Stimulated activated CD4-positive, alpha-beta T cell treated with anti-CD3 and anti-CD28 coated beads, Interleukin-15, amount 100 ng/mL, for 1 hour (primary cell): ENCODE data around the gene HUNK.
"Not testable (repeated sequence)": the region's sequence is repeated elsewhere in the genome, so short reads cannot be mapped to it uniquely, and the experiment has no call there.

ENCODE experiments used
- DNase-seq, 2 donors: peaks; one replicate each; pipeline ENCODE4 v3.0.0-alpha.2; 2020; ENCODE audit warnings: low read depth in 1 of 2, low spot score in 1 of 2

HUNK gene

DNA sequence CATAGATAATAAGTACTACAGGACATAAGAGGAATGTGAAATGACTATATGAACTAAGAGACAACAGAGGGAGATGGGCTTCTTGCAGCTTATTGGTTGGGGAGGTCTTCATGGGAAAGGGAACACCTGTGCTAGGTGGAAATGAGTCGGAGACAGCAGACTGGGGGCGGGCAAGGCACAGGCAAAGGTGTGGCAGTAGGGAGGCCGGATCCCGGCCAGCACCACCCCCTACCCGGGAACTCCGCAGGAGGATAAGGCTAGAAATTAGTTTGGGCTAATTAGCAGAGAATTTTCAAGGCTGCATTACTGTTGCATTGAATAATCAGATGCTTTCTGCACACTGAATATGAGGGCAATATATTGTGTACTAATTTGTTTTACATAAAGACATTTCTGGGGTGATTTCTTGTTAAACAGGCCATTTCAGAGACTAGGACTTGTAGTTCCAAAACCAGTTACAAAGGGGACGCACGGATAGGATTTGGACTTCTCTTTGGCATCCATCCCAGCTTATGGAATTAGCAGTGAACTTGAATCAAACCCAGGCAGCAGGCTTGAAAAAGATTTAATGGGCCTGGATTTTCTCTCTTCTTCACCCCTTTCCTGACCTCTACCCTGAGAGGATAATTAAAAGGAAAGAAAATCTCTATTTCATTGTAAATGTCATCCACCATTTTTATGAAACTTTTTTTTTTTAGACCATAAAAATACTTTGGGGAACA lies 2.2 kb upstream of the HUNK start:
- no peak for DNase-seq

DNA sequence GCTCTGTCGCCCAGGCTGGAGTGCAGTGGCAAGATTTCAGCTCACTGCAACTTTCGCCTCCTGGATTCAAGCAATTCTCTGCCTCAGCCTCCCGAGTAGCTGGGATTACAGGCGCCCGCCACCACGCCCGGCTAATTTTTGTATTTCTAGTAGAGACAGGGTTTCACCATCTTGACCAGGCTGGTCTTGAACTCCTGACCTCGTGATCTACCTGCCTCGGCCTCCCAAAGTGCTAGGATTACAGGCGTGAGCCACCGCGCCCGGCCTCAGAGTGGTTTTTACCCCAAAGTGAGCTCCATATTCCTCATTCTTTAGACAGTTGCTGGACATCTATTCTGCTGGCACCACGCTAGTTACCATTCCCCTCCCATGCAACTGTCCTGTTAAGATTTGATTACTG lies 1.4 kb upstream of the HUNK start:
- not testable (repeated sequence) for DNase-seq

DNA sequence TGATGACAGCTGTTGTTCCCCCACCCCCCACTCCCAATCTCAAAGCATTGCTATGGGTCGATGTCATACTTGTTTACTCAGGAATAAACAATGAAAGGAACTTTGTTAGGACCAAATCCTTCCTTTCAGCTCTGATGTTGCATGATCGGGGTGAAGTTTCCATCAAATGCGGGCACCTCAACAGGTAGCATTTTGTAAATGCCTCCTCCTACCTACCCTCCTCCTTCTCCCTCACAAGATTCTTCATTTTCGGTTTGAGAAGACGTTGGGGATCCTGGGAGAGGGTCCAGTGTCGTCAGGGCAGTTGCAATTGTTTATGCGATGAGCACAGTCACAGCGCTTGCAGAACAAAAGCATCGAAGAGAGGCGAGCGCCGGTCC lies 758 bp upstream of the HUNK start:
- no peak for DNase-seq

DNA sequence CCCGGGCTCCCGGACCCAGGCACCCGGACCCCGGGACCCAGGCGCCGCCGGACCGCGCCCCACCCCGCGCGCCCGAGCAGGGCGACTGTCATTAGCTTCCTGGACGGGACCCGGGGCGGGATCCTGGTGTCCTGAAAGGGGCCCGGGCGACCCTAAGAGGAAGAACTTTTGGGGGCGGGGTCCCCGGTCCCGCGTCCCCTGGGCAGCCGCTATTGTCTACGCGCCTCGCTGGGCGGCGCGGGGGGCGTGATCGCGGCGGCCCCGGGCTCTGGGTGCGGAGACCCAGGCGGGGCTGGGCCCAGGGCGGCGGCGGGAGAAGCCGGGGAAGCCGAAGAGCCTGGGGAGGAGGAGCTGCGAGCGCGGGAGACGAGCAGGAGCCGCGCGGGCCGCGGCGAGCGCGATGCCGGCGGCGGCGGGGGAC lies 465 bp downstream of the HUNK start:
- no peak for DNase-seq

DNA sequence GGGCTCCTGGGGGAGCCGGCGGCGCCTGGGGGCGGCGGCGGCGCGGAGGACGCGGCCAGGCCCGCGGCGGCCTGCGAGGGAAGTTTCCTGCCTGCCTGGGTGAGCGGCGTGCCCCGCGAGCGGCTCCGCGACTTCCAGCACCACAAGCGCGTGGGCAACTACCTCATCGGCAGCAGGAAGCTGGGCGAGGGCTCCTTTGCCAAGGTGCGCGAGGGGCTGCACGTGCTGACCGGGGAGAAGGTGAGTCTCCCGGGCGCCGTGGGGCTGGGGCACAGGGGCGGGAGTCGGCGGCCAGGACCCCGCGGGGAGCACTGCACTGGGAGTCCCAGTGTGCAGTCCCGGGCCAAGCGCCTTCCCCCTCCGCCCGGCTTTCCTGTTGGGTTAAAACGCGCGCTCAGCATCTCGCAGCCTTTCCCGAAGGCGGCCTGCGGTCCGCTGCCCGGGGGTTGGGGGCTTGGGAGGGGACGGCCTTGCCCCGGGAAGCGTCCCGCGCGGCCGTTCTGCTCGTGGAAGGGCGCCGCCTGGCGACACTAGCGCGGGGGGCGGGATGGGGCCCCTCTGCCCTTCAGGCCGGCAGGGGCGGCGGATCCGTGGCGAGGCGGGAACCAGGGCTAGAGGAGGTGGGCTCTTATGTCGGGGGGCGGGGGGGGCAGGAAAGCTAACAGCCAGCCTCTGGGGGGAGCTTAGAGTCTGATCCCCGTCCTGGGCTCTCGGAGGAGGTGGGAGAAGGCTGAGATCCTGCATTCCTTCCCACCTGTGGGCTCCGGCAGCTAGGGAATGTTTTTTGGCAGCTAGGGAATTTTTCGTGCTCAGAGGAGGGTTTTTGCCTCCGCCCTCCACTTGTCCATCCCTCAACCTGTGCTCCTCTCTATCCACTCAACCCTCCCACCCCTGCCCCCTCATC lies 1.1 kb downstream of the HUNK start:
- DNase-seq: peak in 1 of 2 donors; percentile 37

DNA sequence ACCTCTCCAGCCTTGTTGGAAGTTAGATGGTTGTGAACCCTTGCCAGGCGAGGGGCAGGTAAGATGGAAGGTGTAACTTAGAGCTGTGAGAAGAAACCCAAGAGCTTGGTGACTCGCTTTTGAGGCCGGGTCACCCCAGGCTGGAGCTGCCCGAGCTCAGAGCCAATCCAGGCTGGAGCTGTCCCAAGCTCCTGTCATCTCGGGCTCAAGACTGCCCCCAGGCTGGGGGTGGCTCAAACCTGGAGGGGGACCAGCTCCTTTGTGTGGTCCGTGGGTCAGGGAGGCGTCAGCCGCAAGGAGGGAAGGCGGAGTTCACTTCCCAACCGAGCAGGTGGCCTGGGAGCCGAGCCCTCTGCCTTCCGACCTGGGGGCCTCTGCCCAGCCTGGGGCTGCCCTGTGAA lies 2.0 kb downstream of the HUNK start:
- no peak for DNase-seq

DNA sequence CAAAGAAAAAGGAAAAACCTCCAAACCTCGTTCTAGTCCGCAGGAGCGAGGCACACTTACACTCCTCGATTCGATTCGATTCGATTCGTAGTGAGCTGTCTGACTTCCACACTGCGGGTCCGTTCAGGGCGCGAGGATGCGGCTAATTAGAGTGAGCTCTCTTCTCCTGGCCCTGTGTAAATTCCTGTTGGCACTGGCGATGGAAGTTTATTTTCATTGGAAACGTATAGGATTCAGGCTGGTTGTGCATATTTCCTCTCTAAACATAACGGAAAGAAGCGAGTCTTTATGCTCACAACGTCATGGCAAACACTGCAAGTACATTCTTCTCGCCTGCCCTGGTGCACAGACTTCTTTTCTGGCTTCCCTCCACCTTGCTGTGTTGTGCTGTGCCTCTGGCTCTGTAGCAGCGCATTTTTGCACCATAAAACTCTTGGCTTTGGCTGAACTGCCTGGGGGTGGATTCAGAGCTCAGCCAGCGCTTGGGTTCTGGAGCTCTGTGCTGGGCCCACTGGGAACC lies 2.7 kb downstream of the HUNK start:
- DNase-seq: no peak

DNA sequence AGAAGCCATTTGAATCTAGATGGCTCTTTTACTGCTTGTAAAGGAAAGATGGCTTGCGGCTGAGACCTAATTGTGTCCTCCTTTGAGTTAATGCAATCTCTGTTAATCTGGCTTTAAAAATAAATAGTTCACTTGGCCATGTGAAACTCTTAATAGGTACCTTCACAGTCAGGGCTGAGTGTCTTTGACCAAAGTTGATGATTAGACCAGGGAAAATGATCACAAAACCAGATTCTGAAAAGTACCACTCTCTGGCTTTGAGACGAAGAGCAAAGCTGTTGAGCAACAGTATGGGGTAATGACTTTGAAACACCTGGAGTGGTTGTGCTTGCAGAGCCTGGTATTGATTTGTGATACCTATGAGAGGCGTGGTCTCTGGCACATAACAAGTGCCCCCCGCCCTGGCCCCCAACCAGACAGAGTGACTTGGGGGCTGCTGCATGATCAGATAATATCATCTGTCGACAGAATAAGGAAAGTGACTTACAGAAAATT lies 4.7 kb downstream of the HUNK start:
- DNase-seq: no peak

DNA sequence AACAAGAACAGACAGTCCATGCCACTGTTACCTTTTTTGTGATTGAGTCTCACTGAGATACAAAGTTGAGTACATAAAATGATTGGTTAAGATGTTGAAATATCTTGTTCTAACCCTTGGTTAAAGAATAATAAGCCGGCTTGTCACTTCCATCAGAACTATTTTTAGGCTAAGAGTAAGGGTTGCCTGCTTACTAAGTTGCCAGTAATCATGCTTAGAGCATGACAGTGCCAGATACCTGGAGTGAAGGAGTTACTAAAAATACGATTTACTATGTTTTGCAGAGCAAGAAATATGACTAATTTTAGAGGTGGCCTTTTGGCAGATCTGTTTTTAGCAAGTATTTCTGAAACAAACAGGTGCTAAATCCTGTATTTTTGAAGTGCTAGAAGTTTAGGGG lies 6.0 kb downstream of the HUNK start:
- DNase-seq: no peak

DNA sequence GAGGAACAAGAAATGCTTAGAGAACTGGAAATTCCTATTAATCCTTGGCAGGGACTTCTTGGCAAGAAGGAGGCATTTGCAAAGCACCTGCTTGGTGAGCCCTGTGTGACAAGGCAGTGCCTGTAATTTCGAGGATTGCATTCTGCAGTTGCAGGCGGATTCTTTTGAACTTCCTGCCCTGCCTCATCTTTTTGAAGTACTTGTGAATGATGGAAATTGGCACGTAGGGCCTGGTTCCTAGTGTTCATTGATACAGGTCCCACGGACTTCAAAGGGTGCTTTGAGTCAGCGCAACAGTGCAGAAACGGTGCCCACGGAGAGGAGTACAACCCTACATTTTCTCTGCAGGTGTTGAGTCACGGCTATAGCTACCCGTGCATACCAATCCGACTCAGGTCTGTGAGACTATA lies 6.4 kb downstream of the HUNK start:
- DNase-seq: no peak

DNA sequence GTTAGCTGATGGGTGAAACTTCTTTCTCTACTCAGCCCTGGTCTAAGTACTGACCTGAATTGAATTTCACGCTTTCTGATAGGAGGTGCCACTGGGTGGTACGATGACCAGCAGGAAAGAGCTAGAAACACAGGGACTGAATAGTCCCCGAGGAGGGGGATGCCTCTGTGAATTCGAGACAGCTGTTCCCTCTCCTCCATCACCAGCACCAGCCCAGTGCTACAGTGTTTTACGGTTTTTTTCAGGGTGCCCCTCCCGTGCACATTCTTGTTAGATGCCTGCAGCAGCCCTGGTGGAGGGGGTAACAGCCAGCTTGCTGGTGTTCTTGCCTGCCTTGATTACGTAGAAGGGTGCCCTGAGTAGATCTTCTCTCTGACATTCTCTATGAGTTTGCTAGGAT lies 7.1 kb downstream of the HUNK start:
- DNase-seq: no peak

DNA sequence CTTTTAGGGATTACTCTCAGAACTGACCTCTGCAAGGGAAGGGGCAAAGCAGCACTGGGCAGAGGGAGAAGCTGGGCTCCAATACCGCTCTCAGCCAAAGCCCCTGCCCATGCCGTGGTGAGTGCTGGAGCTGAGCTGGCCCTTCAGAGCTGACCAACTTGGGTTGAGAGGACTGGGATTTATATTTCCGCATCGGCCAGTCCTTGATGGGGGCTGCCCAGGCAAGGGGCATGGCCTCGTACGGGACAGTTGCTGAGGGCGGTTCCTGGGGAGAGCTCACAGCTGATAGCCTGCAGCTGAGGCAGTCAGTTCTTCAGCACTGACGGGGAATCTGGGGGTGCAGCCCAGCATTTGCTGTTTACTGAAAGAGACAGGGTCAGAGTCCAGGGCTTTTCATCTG lies 8.0 kb downstream of the HUNK start:
- no peak for DNase-seq

DNA sequence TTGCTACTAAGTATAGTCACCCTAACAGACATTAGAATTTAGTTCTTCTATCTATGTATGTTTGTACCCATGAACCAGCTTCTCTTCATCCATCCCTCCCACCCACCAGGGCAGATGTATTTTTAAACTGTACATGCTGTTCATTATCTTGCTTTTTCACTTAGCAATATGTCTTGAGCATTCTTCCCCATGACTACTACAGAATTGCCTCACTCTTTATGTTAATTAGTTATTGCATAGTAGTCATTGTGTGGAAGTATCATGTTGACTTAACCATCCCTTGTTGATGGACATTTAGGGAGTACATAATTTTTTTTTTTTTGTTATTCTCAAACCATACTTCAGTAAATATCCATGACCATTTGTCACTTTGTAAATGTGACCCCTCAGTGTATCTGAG lies 9.9 kb downstream of the HUNK start:
- DNase-seq: no peak

DNA sequence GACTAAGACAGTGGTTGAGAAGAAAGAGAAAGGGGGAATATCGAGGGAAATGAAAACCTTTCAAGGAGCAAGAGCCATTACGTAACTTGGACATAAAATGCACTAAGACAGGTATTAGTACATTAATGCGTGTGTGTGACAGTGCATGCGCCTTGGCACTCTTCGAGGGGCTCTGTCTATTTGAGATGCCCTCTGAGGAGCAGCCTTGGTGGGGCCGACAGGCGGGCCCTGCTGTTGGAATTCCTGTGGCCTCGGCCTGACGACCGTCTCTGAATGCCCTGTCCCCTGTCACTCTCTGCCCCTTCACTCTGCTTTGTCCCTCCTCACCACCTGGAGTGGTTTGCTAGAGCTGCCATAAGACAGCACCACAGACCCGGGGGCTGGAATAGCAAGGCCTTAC lies 12.3 kb downstream of the HUNK start:
- no peak for DNase-seq

DNA sequence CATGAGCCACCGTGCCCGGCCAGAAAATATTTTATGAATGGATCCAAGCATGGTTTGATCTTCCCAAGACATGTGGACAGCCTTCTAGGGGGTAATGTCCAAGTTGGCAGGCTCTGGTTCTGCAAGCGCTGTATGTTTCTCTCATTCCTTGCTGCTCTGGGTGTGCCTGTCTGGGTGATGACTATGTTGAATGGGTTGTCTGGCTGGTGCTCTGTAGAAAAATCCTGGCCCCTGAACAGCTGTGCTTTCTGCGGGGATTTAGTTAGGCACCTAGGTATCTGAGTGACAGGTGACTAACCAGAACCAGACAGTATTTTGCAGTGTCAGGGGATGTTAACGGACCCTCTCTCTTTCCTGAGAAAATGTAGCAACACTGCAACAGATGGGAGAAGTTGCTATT lies 14.1 kb downstream of the HUNK start:
- DNase-seq: no peak

DNA sequence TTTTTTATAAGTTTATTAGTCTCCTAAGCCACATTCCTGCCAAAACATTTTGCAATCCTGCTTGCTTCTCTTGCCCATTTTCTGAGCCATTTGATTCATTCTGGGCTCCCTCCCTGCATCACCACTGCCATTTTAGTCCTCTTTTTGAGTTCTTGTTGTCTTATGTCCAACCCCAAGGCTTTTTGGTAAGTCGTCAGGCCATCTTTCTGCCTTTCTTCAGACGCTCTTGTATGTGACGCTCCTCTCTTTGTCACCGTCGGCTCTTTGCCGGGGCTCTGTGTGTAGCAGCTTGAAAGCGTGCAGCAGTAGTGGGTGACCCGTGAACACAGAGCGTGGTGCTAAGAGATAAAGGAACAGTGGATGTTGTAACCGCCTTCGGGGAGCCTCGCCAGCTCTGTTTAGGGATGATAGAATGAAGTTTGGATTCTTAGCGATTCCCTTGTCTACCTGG lies 14.6 kb downstream of the HUNK start:
- no peak for DNase-seq

DNA sequence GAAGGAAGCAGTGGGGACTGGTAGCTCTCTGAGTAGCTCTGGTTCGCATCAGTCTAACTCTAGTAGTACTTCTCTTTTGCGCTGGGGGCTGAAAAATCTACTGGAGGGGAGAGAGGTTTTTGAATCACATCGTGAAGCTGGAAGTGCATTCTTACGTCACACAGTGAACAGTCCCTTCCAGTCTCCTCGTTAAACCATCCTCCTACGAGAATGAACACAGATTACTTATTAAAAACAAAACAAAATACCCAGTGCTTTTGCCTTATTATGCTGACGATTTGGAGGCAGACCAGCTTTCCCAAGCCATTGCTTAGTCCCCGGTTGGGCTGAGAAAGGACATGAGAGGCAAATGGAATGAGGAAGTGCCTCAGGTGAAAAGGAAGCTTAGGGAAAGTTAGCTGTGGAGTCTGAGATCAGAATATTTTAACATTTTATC lies 16.1 kb downstream of the HUNK start:
- no peak for DNase-seq

DNA sequence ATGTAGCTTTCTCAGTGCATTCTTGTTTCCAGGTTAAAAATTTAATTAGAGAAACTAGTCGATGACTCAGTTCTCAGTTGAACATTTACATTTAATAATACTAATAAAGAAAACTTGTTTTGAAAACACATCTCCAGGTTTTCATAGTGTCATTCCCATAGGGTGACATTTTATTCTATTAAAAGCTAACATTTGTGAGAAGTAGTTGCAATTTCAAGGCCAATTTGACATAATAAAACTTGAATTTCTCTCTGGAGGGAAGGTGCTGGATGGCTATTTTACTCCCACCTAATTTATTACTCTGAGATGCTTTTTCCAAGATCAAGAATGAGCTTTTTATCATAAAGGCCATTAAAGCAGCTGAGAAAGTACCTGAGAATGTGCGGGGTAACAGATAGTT lies 16.6 kb downstream of the HUNK start:
- no peak for DNase-seq

DNA sequence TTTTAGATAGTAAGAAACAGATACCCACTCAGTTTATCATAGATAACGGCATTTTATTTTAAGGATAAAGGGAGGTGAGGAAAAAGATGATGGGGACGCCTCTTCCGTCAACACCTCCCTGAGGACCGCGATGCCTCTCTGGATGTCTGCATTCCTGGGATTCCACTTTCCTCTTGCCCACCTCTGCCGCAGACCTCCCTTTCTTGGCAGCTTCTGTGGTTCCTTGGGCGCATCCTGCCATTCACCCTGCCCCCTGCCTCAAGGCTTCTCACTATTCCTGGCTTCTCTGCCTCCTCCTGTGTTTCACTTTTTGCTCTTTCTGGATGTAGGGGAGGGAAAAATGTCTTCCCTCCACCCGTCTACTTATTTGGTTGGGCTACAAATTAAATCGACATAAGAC lies 19.9 kb downstream of the HUNK start:
- no peak for DNase-seq

DNA sequence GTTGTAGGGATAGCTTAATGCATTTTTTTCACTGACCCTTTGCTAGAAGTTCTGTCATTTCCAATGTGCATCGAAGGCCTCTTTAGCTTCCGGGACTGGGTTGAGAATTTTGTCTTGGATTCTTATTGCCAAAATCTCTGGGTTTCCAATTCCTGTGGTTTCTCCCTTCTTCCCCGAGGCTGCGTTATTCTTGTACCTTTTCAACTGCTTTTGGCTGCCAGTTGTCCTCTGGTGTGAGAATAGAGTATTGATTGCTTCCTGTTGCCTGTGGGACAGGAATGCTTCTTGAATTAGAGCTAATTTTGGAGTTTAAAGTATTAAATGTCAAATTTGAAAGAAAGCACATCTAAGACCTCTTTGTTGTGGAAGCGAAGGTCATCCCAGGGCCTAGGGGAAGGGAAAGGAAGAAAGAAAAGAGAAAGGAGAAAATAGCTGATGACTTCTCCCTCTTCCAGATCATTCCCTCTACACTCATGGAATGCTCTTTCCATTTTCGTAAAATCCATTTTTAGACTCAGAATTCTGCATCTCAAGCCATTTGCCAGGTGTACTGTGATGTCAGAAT lies 21.1 kb downstream of the HUNK start:
- no peak for DNase-seq

DNA sequence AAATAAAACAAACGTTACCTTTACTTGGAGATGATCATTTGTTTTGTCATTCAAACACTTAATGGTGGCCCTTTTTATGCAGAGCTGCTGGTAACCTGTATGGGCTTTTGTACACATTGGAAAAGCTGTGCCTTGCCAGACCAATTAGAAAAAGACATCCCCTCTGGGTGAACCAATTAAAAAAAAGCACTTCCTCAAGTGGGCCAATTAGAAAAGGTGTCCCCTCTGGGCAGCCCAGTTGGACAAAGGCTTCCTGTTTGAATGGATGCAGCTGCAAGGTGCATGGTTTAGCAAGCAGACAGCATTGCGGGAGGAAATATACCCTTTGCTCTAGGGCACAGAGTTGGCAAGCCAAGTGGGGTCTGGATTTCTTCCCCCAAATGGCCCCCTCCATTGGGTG lies 21.6 kb downstream of the HUNK start:
- DNase-seq: no peak
